Smooth muscle cell (in vitro differentiated cells): ENCODE results near the gene RGS11. TPM values are rescaled to one million over a fixed set of nuclear protein-coding genes. Genes with fewer than 3 reads are reported as not detected.
"Not testable (repeated sequence)": the region's sequence is repeated elsewhere in the genome, so short reads cannot be mapped to it uniquely, and the experiment has no call there.

ENCODE experiments used
- DNase-seq: peaks from one replicate; lab custom pipeline; 2025; ENCODE audit not compliant: unreplicated experiment; lab: John Stamatoyannopoulos, UW
- H2AFZ ChIP-seq: fragments of 200-600 bp; sonication (generic); 2 replicates; pipeline ENCODE4 v1.6.0; 2016; ENCODE audit warnings: antibody characterized with exemption, low read depth, mild to moderate bottlenecking
- H3F3A ChIP-seq: fragments of 200-600 bp; sonication (generic); 2 replicates; pipeline ENCODE4 v1.6.0; 2017; ENCODE audit warnings: antibody characterized with exemption, low read depth
- H3K27ac ChIP-seq: fragments of 200-600 bp; sonication (generic); 2 replicates; pipeline ENCODE4 v1.5.1; 2016; ENCODE audit warnings: low read depth, mild to moderate bottlenecking
- H3K27me3 ChIP-seq: fragments of 200-600 bp; sonication (generic); 2 replicates; pipeline ENCODE4 v1.6.1; 2016; ENCODE audit warnings: low read depth, mild to moderate bottlenecking
- H3K36me3 ChIP-seq: fragments of 200-600 bp; sonication (generic); 2 replicates; pipeline ENCODE4 v1.5.1; 2016; ENCODE audit warnings: low read depth
- H3K4me1 ChIP-seq: fragments of 200-600 bp; sonication (generic); 2 replicates; pipeline ENCODE4 v1.5.1; 2016; ENCODE audit warnings: low read depth
- H3K4me2 ChIP-seq: fragments of 200-600 bp; sonication (generic); 2 replicates; pipeline ENCODE4 v1.6.0; 2016; ENCODE audit warnings: mild to moderate bottlenecking
- H3K4me3 ChIP-seq: fragments of 200-600 bp; sonication (generic); 2 replicates; pipeline ENCODE4 v1.5.1; 2016; ENCODE audit warnings: mild to moderate bottlenecking
- H3K79me2 ChIP-seq: fragments of 200-600 bp; sonication (generic); 2 replicates; pipeline ENCODE4 v1.6.0; 2016; ENCODE audit warnings: low read depth, mild to moderate bottlenecking
- H3K9ac ChIP-seq: fragments of 200-600 bp; sonication (generic); 2 replicates; pipeline ENCODE4 v1.6.0; 2016; ENCODE audit warnings: low read depth
- H3K9me3 ChIP-seq: fragments of 200-600 bp; sonication (generic); replicated peaks from 2 replicates; pipeline ENCODE4 v1.5.1; 2016; ENCODE audit warnings: low read depth
- H4K20me1 ChIP-seq: fragments of 200-600 bp; sonication (generic); 2 replicates; pipeline ENCODE4 v1.6.0; 2016; ENCODE audit warnings: low read depth
- CTCF ChIP-seq: fragments of 200-600 bp; sonication (generic); IDR thresholded peaks from 2 replicates; pipeline ENCODE4 v1.5.1; 2017; ENCODE audit warnings: borderline replicate concordance, mild to moderate bottlenecking, antibody characterized with exemption; ENCODE audit not compliant: insufficient read depth, poor library complexity, severe bottlenecking
- WGBS: methylation state at CpG from one replicate; pipeline ENCODE4 v1.1.7; 2016; ENCODE audit warnings: low lambda C conversion rate; 5-methylcytosine and 5-hydroxymethylcytosine counted together
- polyA plus RNA-seq: library from polyadenylated mRNA; unstranded; fragments of >200 nt; fragmentation: Nextera tagmentation; extraction: Ambion mirVana; gene quantifications from 2 replicates; pipeline ENCODE4 v1.2.1, GENCODE V29; 2016
- total RNA-seq: library from RNA; depleted of rRNA; stranded (reverse); fragments of >200 nt; gene quantifications from 2 replicates; pipeline ENCODE4 v1.2.3, GENCODE V29; 2014

The RGS11 gene
- total and polyA plus RNA-seq, 2 experiments from 2014 or later, result 2.2 to 3.9 TPM

- no peak overlapping the region for H3K4me2 ChIP-seq
- no peak overlapping the region for H3K27ac ChIP-seq
- no peaks in the 10 kb centered on the region for H3K9me3 ChIP-seq
- no peaks in the 10 kb centered on the region for H4K20me1 ChIP-seq
- no peaks in the 10 kb centered on the region for H3K79me2 ChIP-seq
- H3K36me3 ChIP-seq, result no peaks in the 10 kb centered on the region
- peaks cover 3% of the 10 kb centered on the region for H3K4me1 ChIP-seq
- no peak overlapping the region for H3K4me3 ChIP-seq
- DNase-seq, result no peak
- peaks cover 5% of the 10 kb centered on the region for H3K27me3 ChIP-seq
- no peaks in the 10 kb centered on the region for H3F3A ChIP-seq
- no peak overlapping the region for H3K9ac ChIP-seq
- no peak overlapping the region for H2AFZ ChIP-seq
- WGBS, result 97% methylated on average over 28 of the region's 34 CpGs
- TF ChIP-seq CTCF, result no peak
Observed at GRCh38 chr16:270381-271255, 5.1 kb downstream of the RGS11 start.

- no peaks in the 10 kb centered on the region for H3K79me2 ChIP-seq
- no peak for TF ChIP-seq CTCF
- no peak overlapping the region for H3K27ac ChIP-seq
Observed at GRCh38 chr16:269061-269796, 6.5 kb downstream of the RGS11 start.

GRCh38 chr16:268141-269053, 7.3 kb downstream of the RGS11 start:
- no peak for TF ChIP-seq CTCF
- no peak for DNase-seq
- Histone ChIP-seq H3K9me3 (no peaks in the 10 kb centered on the region), H3K27ac (no peak overlapping the region), H3K27me3 (no peaks in the 10 kb centered on the region), H3K9ac (no peak overlapping the region), H2AFZ (no peak overlapping the region), H3K36me3 (no peaks in the 10 kb centered on the region), H3K4me1 (no peaks in the 10 kb centered on the region), H3F3A (no peaks in the 10 kb centered on the region), H4K20me1 (no peaks in the 10 kb centered on the region), H3K4me3 (no peak overlapping the region), H3K4me2 (no peak overlapping the region), H3K79me2 (no peaks in the 10 kb centered on the region)
- WGBS, result 90% methylated on average over 40 of the region's 40 CpGs

More at GRCh38 chr16:269061-269796, 6.5 kb downstream of the RGS11 start:
- Histone ChIP-seq H3K27me3 (no peaks in the 10 kb centered on the region), H3K9ac (no peak overlapping the region), H4K20me1 (no peaks in the 10 kb centered on the region), H3K9me3 (no peaks in the 10 kb centered on the region), H3F3A (no peaks in the 10 kb centered on the region), H3K4me3 (no peak overlapping the region), H2AFZ (no peak overlapping the region), H3K4me1 (no peaks in the 10 kb centered on the region), H3K4me2 (no peak overlapping the region), H3K36me3 (no peaks in the 10 kb centered on the region)
- 94% methylated on average over 22 of the region's 24 CpGs for WGBS
- DNase-seq, result no peak

GRCh38 chr16:267562-267961, 8.2 kb downstream of the RGS11 start:
- H3K79me2 ChIP-seq, H3F3A ChIP-seq, H3K9ac ChIP-seq, H3K4me2 ChIP-seq, DNase-seq, H3K9me3 ChIP-seq, H4K20me1 ChIP-seq, H2AFZ ChIP-seq, H3K4me3 ChIP-seq, H3K4me1 ChIP-seq, H3K36me3 ChIP-seq, H3K27me3 ChIP-seq, H3K27ac ChIP-seq: not testable (repeated sequence)
- WGBS, result 98% methylated on average over 17 of the region's 17 CpGs
